Psoas muscle (tissue), 8 donors: ENCODE data around the gene SMPDL3A. TPM values are rescaled to one million over a fixed set of nuclear protein-coding genes. Genes with fewer than 3 reads are reported as not detected.

Experiments used
- ATAC-seq, 4 donors: fragments of 200-7000 bp; cut with Tn5 transposase; one replicate each; pipeline ENCODE4 v1.9.1; 2020; ENCODE audit warnings: moderate library complexity in 3 of 4, mild to moderate bottlenecking in 2 of 4
- DNase-seq, 2 donors: peaks; one replicate each; pipeline ENCODE4 v3.0.0-alpha.2; 2020
- H3K27ac ChIP-seq: fragments of 200-600 bp; one replicate; pipeline ENCODE4 v1.8.0; 2022
- H3K27me3 ChIP-seq, 3 donors: fragments of 200-600 bp in 1 of 3; one replicate each; pipeline versions ENCODE4 v1.6.1 to v1.8.0; 2013 to 2022; ENCODE audit warnings: low read length in 2 of 3, mild to moderate bottlenecking in 2 of 3, moderate library complexity in 1 of 3; ENCODE audit not compliant: insufficient read depth in 3 of 3
- H3K36me3 ChIP-seq, 2 donors: fragments of 200-600 bp in 1 of 2; one replicate each; pipeline versions ENCODE4 v1.6.1 to v1.8.0; 2013 to 2022; ENCODE audit warnings: low read depth in 1 of 2, mild to moderate bottlenecking in 1 of 2, moderate library complexity in 1 of 2; ENCODE audit not compliant: insufficient read depth in 1 of 2
- H3K4me1 ChIP-seq: fragments of 200-600 bp; one replicate; pipeline ENCODE4 v1.8.0; 2022
- H3K4me3 ChIP-seq: fragments of 200-600 bp; one replicate; pipeline ENCODE4 v1.8.0; 2022; ENCODE audit warnings: mild to moderate bottlenecking
- H3K9me3 ChIP-seq: fragments of 200-600 bp; one replicate; pipeline ENCODE4 v1.8.0; 2022
- WGBS, 3 donors: extraction: QIAGEN DNeasy Blood & Tissue Kit; methylation state at CpG; one replicate each; pipeline versions ENCODE4 v1.1.6 to v1.1.7; 2013; 5-methylcytosine and 5-hydroxymethylcytosine counted together
- intact Hi-C, 2 donors: fragments of 100-400 bp; cut with DNase I; formaldehyde crosslinking; loops; one replicate each; pipeline versions ENCODE4 v1.11.0 to v1.14.2; 2022
- polyA plus RNA-seq, 3 donors: library from polyadenylated mRNA; stranded (reverse); fragments of 200-250 nt; gene quantifications; one replicate each; pipeline ENCODE4 v1.2.3, GENCODE V29; 2013
- total RNA-seq, 4 donors: library from RNA; stranded (reverse); fragmentation: NEBNext Ultra II Directional in 2 of 4; extraction: Animal tissue kit (Norgen Biotek cat#: 25700) in 2 of 4; gene quantifications; one replicate each; pipeline versions ENCODE4 v1.2.1 to v1.2.4, GENCODE V29; 2021 to 2023
- TF ChIP-seq, protein P1 (sequence below): fragments of 200-600 bp; IDR thresholded peaks from one replicate; pipeline ENCODE4 v1.8.0; 2022; ENCODE audit warnings: antibody characterized with exemption
- donor health status: healthy with polysubstance abuse.
- donor health status: DM: no; HTN: no; CAD: no; lungs with moderate emphysema.
- donor health status: Bipolar disorder and iron deficiency.
- donor health status: healthy.
- donor health status: DM: yes; HTN: yes; CAD: no.
- donor health status: DM: no; HTN: no; CAD: no.
- donor health status: DM: no; HTN: no; CAD: no.
- donor health status: DM: yes; HTN: yes; CAD: no.

Gene SMPDL3A
- total and polyA plus RNA-seq, 7 donors, result 6.3 to 38.4 (median 27.6) TPM

- Histone ChIP-seq H3K4me3 (no peak overlapping the region), H3K4me1 (peaks cover 20% of the 10 kb centered on the region), H3K27me3 (no peaks in the 10 kb centered on the region), H3K36me3 (no peaks in the 10 kb centered on the region), H3K9me3 (no peaks in the 10 kb centered on the region), H3K27ac (no peak overlapping the region)
- intact Hi-C loops, result no loop called here
- DNase-seq (no peak), ATAC-seq (no peak)
- WGBS, 3 donors, result 79 to 84% (median 82%) methylated on average over 9 of the region's 9 CpGs
- TF ChIP-seq, protein P1, sequence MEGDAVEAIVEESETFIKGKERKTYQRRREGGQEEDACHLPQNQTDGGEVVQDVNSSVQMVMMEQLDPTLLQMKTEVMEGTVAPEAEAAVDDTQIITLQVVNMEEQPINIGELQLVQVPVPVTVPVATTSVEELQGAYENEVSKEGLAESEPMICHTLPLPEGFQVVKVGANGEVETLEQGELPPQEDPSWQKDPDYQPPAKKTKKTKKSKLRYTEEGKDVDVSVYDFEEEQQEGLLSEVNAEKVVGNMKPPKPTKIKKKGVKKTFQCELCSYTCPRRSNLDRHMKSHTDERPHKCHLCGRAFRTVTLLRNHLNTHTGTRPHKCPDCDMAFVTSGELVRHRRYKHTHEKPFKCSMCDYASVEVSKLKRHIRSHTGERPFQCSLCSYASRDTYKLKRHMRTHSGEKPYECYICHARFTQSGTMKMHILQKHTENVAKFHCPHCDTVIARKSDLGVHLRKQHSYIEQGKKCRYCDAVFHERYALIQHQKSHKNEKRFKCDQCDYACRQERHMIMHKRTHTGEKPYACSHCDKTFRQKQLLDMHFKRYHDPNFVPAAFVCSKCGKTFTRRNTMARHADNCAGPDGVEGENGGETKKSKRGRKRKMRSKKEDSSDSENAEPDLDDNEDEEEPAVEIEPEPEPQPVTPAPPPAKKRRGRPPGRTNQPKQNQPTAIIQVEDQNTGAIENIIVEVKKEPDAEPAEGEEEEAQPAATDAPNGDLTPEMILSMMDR, result no peak
These were observed 33.2 kb upstream of the SMPDL3A start for GRCh38 chr6:122755901-122756300.

DNA sequence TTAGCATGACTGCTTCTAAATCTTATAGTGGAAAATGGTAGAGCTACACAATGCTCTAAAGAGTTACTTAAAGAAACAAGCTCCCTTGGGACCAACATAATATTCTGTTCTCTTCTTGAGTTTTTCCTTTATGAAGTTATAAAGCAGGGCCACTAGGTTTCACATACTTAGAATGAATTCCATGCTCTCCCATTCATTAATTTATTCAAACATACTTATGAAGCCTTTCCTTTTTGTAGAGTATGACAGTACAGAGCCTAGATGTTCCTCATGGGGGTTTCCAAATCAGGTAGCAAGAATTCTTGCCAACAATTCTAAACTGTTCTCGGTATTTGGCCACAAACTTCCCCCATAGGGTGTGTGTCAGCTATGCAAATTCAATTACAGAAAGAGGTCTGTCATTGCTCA, 30.1 kb upstream of the SMPDL3A start:
- ATAC-seq, result no peak
- no peaks in the 10 kb centered on the region for H3K9me3 ChIP-seq
- no peaks in the 10 kb centered on the region for H3K27me3 ChIP-seq
- peaks cover 4% of the 10 kb centered on the region for H3K4me1 ChIP-seq
- H3K27ac ChIP-seq, result no peak overlapping the region
- intact Hi-C loops, result no loop called here
- TF ChIP-seq, protein P1, result no peak
- no peaks in the 10 kb centered on the region for H3K36me3 ChIP-seq
- no peak overlapping the region for H3K4me3 ChIP-seq
- WGBS, 3 donors, result 16 to 37% (median 33%) methylated on average over 1 of the region's 1 CpG
- no peak for DNase-seq

- Histone ChIP-seq H3K27me3 (no peaks in the 10 kb centered on the region), H3K9me3 (no peaks in the 10 kb centered on the region), H3K27ac (no peak overlapping the region), H3K36me3 (no peaks in the 10 kb centered on the region), H3K4me1 (no peaks in the 10 kb centered on the region), H3K4me3 (no peak overlapping the region)
- intact Hi-C loops, result no loop called here
- ATAC-seq (no peak), DNase-seq (no peak)
- TF ChIP-seq, protein P1, result no peak
These were observed 28.7 kb upstream of the SMPDL3A start for GRCh38 chr6:122760330-122760729.

GRCh38 chr6:122766256-122766655, 22.8 kb upstream of the SMPDL3A start:
- Histone ChIP-seq H3K4me1 (no peaks in the 10 kb centered on the region), H3K9me3 (no peaks in the 10 kb centered on the region), H3K27me3 (no peaks in the 10 kb centered on the region), H3K27ac (no peak overlapping the region), H3K36me3 (no peaks in the 10 kb centered on the region), H3K4me3 (no peak overlapping the region)
- DNase-seq, result no peak
- TF ChIP-seq, protein P1, result no peak
- ATAC-seq, result no peak
- intact Hi-C loops, result no loop called here

DNA sequence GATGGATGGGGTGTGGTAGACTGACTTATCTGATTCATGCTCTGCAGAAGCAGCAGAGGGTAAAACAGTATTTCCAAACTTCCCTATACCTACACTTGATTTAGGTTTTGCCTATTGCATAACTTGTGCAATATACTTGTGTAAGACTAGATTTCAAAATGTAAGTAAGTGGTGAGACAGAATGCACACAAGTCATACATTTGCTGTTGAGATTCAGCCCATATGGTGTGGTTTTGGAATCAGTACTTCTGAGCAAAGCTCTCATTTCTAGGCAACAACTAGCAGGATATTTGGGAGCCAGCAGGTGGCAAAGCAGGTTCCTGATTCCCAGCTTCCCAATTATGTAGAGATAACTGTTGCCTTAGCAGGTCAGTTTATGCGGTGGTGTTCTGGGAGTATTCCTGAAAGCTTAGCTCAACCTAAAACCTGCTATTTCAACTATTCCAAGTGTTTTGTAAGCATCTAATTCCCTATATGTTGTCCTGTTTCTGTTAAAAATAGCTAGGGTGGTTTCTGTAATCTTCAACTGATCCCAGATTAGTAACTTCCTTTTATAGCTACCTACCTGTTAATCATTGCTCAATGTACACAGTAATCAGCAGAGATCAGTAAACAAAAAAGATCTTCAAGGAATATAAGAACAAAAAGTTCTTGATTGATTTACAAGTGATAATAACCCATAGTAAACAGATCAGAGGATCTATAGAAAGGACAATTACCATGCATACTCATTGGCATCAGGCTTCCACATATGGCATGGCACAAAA, 18.0 kb upstream of the SMPDL3A start:
- H3K27me3 ChIP-seq, result no peaks in the 10 kb centered on the region
- 31 to 65% (median 59%) methylated on average over 1 of the region's 1 CpG for WGBS, 3 donors
- TF ChIP-seq, protein P1, result no peak
- H3K4me3 ChIP-seq, result no peak overlapping the region
- H3K9me3 ChIP-seq, result no peaks in the 10 kb centered on the region
- no peak overlapping the region for H3K27ac ChIP-seq
- DNase-seq (no peak), ATAC-seq (no peak)
- intact Hi-C loops, result no loop called here
- H3K36me3 ChIP-seq, result no peaks in the 10 kb centered on the region
- H3K4me1 ChIP-seq, result no peaks in the 10 kb centered on the region
